ENCODE results near the gene COL6A2.

Gene COL6A2

GRCh38 chr21:46124083-46124925 lies 26.4 kb downstream of the COL6A2 start:
- TF ChIP-seq EP300 (IDR thresholded peaks at IDR 0.05; ENCODE audit: borderline replicate concordance), result no peak
- TF ChIP-seq EGR1 (IDR thresholded peaks at IDR 0.05), result no peak
- no peak for TF ChIP-seq ZBTB7A (IDR thresholded peaks at IDR 0.05; ENCODE audit: low read depth)
- TF ChIP-seq NFIC (IDR thresholded peaks at IDR 0.05), result no peak
- no peak for TF ChIP-seq CREB1 (IDR thresholded peaks at IDR 0.05; ENCODE audit: low read depth)
- TF ChIP-seq TCF12 (IDR thresholded peaks at IDR 0.05; ENCODE audit: low read depth), result no peak
- TF ChIP-seq FOXM1 (IDR thresholded peaks at IDR 0.05; ENCODE audit: borderline replicate concordance, low read depth), result no peak
- no peak for TF ChIP-seq TAF1 (IDR thresholded peaks at IDR 0.05; ENCODE audit: low read depth)
- no peak for TF ChIP-seq CEBPB (IDR thresholded peaks at IDR 0.05)
- no peak for TF ChIP-seq USF1 (IDR thresholded peaks at IDR 0.05)
- TF ChIP-seq MAX (IDR thresholded peaks at IDR 0.05), result no peak
- no peak for TF ChIP-seq REST (IDR thresholded peaks at IDR 0.05; ENCODE audit: low read depth)
- TF ChIP-seq TEAD4 (IDR thresholded peaks at IDR 0.05), result no peak

- TF ChIP-seq EGR1 (IDR thresholded peaks at IDR 0.05) (no peak), TEAD4 (IDR thresholded peaks at IDR 0.05) (no peak), ZBTB7A (IDR thresholded peaks at IDR 0.05; ENCODE audit: low read depth) (no peak), CREB1 (IDR thresholded peaks at IDR 0.05; ENCODE audit: low read depth) (no peak)
Observed at GRCh38 chr21:46124926-46125845, 27.3 kb downstream of the COL6A2 start.

GRCh38 chr21:46125846-46126301 lies 28.0 kb downstream of the COL6A2 start:
- TF ChIP-seq EP300 (IDR thresholded peaks at IDR 0.05; ENCODE audit: borderline replicate concordance), result no peak

- TF ChIP-seq MAX (IDR thresholded peaks at IDR 0.05), result no peak
- no peak for TF ChIP-seq CEBPB (IDR thresholded peaks at IDR 0.05)
- TF ChIP-seq YY1 (IDR thresholded peaks at IDR 0.05; ENCODE audit: low read depth), result no peak
- no peak for TF ChIP-seq RAD21 (IDR thresholded peaks at IDR 0.05; ENCODE audit: low read depth)
Observed at GRCh38 chr21:46126309-46127238, 28.7 kb downstream of the COL6A2 start.

- TF ChIP-seq USF1 (IDR thresholded peaks at IDR 0.05), result no peak
- no peak for TF ChIP-seq ZBTB7A (IDR thresholded peaks at IDR 0.05; ENCODE audit: low read depth)
- no peak for TF ChIP-seq YY1 (IDR thresholded peaks at IDR 0.05; ENCODE audit: low read depth)
- no peak for TF ChIP-seq TAF1 (IDR thresholded peaks at IDR 0.05; ENCODE audit: low read depth)
- no peak for TF ChIP-seq TEAD4 (IDR thresholded peaks at IDR 0.05)
- no peak for TF ChIP-seq EP300 (IDR thresholded peaks at IDR 0.05; ENCODE audit: borderline replicate concordance)
- TF ChIP-seq MAX (IDR thresholded peaks at IDR 0.05), result no peak
- no peak for TF ChIP-seq RAD21 (IDR thresholded peaks at IDR 0.05; ENCODE audit: low read depth)
- no peak for TF ChIP-seq CREB1 (IDR thresholded peaks at IDR 0.05; ENCODE audit: low read depth)
- TF ChIP-seq EGR1 (IDR thresholded peaks at IDR 0.05), result no peak
Observed at GRCh38 chr21:46127239-46128105, 29.6 kb downstream of the COL6A2 start.

All from Ishikawa (cell line).